IPS-18c (cell line): ENCODE measurements around the gene HIP1R.

Experiments used
- H3K4me3 ChIP-seq: 2 replicates; pipeline ENCODE4 v1.7.0; 2013; ENCODE audit warnings: low read depth, mild to moderate bottlenecking, low read length, moderate library complexity; ENCODE audit not compliant: insufficient read depth
- H3K9me3 ChIP-seq: one replicate; pipeline ENCODE4 v1.6.1; 2013; ENCODE audit warnings: mild to moderate bottlenecking, low read length, moderate library complexity; ENCODE audit not compliant: control insufficient read depth, insufficient read depth

HIP1R gene

GRCh38 chr12:122854554-122854953 is 19.3 kb downstream of the HIP1R start:
- Histone ChIP-seq H3K9me3 (peaks cover 2% of the 10 kb centered on the region), H3K4me3 (no peak overlapping the region)

GRCh38 chr12:122855071-122855829 is 20.0 kb downstream of the HIP1R start:
- H3K4me3 ChIP-seq, result no peak overlapping the region
- H3K9me3 ChIP-seq, result peaks cover 2% of the 10 kb centered on the region

- no peak overlapping the region for H3K4me3 ChIP-seq
Measured at GRCh38 chr12:122855928-122856831, 20.9 kb downstream of the HIP1R start.

GRCh38 chr12:122856999-122857671 is 21.9 kb downstream of the HIP1R start:
- H3K9me3 ChIP-seq, result peaks cover 2% of the 10 kb centered on the region
- no peak overlapping the region for H3K4me3 ChIP-seq

More at GRCh38 chr12:122855928-122856831, 20.9 kb downstream of the HIP1R start:
- H3K9me3 ChIP-seq, result peaks cover 2% of the 10 kb centered on the region

- no peak overlapping the region for H3K4me3 ChIP-seq
- H3K9me3 ChIP-seq, result peaks cover 2% of the 10 kb centered on the region
Measured at GRCh38 chr12:122858171-122858570, 22.9 kb downstream of the HIP1R start.

- H3K4me3 ChIP-seq, result no peak overlapping the region
- no peaks in the 10 kb centered on the region for H3K9me3 ChIP-seq
Measured at GRCh38 chr12:122858591-122859302, 23.5 kb downstream of the HIP1R start.

- Histone ChIP-seq H3K9me3 (no peaks in the 10 kb centered on the region), H3K4me3 (no peak overlapping the region)
Measured at GRCh38 chr12:122859303-122860039, 24.2 kb downstream of the HIP1R start.

GRCh38 chr12:122860040-122860853 is 25.0 kb downstream of the HIP1R start:
- Histone ChIP-seq H3K4me3 (no peak overlapping the region), H3K9me3 (no peaks in the 10 kb centered on the region)

GRCh38 chr12:122860854-122861586 is 25.8 kb downstream of the HIP1R start:
- Histone ChIP-seq H3K4me3 (no peak overlapping the region), H3K9me3 (no peaks in the 10 kb centered on the region)

GRCh38 chr12:122861587-122861970 is 26.3 kb downstream of the HIP1R start:
- H3K4me3 ChIP-seq, result no peak overlapping the region
- H3K9me3 ChIP-seq, result no peaks in the 10 kb centered on the region

GRCh38 chr12:122862110-122862634 is 26.9 kb downstream of the HIP1R start:
- Histone ChIP-seq H3K4me3 (no peak overlapping the region), H3K9me3 (no peaks in the 10 kb centered on the region)

GRCh38 chr12:122862872-122863701 is 27.8 kb downstream of the HIP1R start:
- H3K4me3 ChIP-seq, result no peak overlapping the region
- H3K9me3 ChIP-seq, result no peaks in the 10 kb centered on the region

GRCh38 chr12:122864894-122865253 is 29.6 kb downstream of the HIP1R start:
- Histone ChIP-seq H3K9me3 (no peaks in the 10 kb centered on the region), H3K4me3 (no peak overlapping the region)
